ENCODE measurements around the gene IGF2BP2. TPM values are rescaled to one million over a fixed set of nuclear protein-coding genes. Genes with fewer than 3 reads are reported as not detected.

Gene IGF2BP2
- total and polyA plus RNA-seq, 8 donors, result 4.0 to 303 (median 29.0) TPM

DNA sequence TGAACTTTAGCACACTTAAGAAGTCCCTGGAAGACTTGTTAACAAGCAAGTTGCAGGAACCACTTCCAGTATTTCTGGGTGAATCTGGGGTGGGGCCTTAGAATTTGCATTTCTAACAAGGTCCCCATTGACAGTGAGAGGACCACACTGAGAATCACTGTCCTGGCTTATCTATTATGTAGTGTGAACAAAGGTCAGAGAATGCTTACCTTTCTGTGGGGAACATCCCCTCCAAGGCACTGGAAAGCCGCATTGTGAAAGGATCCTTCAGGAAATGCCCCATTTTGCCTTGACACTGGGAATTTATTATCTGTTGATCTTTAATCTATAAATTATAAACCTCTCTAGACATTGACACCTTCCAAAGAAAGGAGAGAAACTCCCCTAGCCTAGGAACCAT, 74.8 kb downstream of the IGF2BP2 start:
- H3K27me3 ChIP-seq, result no peaks in the 10 kb centered on the region
- H3K4me1 ChIP-seq, result peaks cover 6 to 14% (median 9%) of the 10 kb centered on the region in 4 donors
- WGBS, 5 donors, result 86 to 97% (median 96%) methylated on average over 1 of the region's 1 CpG
- H3K9me3 ChIP-seq, result peaks cover 0 to 2% (median 0%) of the 10 kb centered on the region in 4 donors
- H3K27ac ChIP-seq, result no peak overlapping the region
- no peaks in the 10 kb centered on the region for H3K36me3 ChIP-seq
- intact Hi-C loops (cut with DNase I; ENCODE audit: low total_unique reads), result no loop called here
- no peak overlapping the region for H3K4me3 ChIP-seq
- TF ChIP-seq POLR2A (IDR thresholded peaks at IDR 0.05), result no peak
- TF ChIP-seq CTCF (IDR thresholded peaks at IDR 0.05), result no peak
- no peak for TF ChIP-seq EP300 (IDR thresholded peaks at IDR 0.05)
- TF ChIP-seq POLR2AphosphoS5 (IDR thresholded peaks at IDR 0.05), result no peak
- no peak for DNase-seq

DNA sequence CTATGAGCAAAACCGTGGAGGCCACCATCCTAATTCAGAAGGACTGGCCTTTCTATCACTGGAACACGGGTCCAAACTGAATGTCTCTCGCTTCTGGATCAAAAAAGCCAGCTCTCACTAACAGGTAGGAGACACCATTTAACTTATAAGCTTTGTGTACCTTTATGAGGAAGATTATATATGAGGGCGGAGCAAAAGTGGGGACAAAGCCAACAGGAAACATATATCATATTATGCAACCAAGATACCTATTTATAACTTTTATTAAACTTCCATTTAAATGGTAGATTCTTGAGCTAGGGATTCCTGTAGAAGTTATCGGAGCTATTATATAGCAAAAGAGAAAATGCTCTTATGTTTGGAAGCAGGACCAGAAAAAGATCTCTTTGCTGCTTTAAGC, 78.4 kb downstream of the IGF2BP2 start:
- H3K27ac ChIP-seq, result no peak overlapping the region
- WGBS, 5 donors, result 53 to 61% (median 55%) methylated on average over 5 of the region's 5 CpGs

GRCh38 chr3:185744997-185745843, 79.6 kb downstream of the IGF2BP2 start:
- Histone ChIP-seq H3K27me3 (no peaks in the 10 kb centered on the region), H3K4me3 (no peak overlapping the region), H3K36me3 (no peaks in the 10 kb centered on the region), H3K9me3 (no peaks in the 10 kb centered on the region), H3K4me1 (peaks cover 6 to 16% (median 9%) of the 10 kb centered on the region in 4 donors), H3K27ac (peak overlapping the region in 3 of 5 donors; percentile 9 to 28 (median 13))
- no peak for TF ChIP-seq POLR2A (IDR thresholded peaks at IDR 0.05)
- TF ChIP-seq POLR2AphosphoS5 (IDR thresholded peaks at IDR 0.05), result no peak
- TF ChIP-seq CTCF (IDR thresholded peaks at IDR 0.05), result no peak
- no peak for TF ChIP-seq EP300 (IDR thresholded peaks at IDR 0.05)
- intact Hi-C loops (cut with DNase I; ENCODE audit: low total_unique reads), result no loop called here
- WGBS, 5 donors, result 23 to 32% (median 31%) methylated on average over 12 of the region's 12 CpGs
- DNase-seq, result peak in 1 of 2 donors; percentile 69

More for the DNA sequence above, 78.4 kb downstream of the IGF2BP2 start:
- Histone ChIP-seq H3K36me3 (no peaks in the 10 kb centered on the region), H3K9me3 (no peaks in the 10 kb centered on the region), H3K4me1 (peaks cover 6 to 16% (median 9%) of the 10 kb centered on the region in 4 donors), H3K27me3 (no peaks in the 10 kb centered on the region), H3K4me3 (no peak overlapping the region)
- intact Hi-C loops (cut with DNase I; ENCODE audit: low total_unique reads), result no loop called here
- TF ChIP-seq POLR2AphosphoS5 (IDR thresholded peaks at IDR 0.05), result no peak
- no peak for TF ChIP-seq CTCF (IDR thresholded peaks at IDR 0.05)
- TF ChIP-seq EP300 (IDR thresholded peaks at IDR 0.05), result no peak
- no peak for TF ChIP-seq POLR2A (IDR thresholded peaks at IDR 0.05)
- DNase-seq, result peak in 1 of 2 donors; percentile 48

- no peak overlapping the region for H3K4me3 ChIP-seq
- 87 to 92% (median 88%) methylated on average over 2 of the region's 2 CpGs for WGBS, 5 donors
- TF ChIP-seq POLR2AphosphoS5 (IDR thresholded peaks at IDR 0.05) (no peak), EP300 (IDR thresholded peaks at IDR 0.05) (no peak), POLR2A (IDR thresholded peaks at IDR 0.05) (no peak), CTCF (IDR thresholded peaks at IDR 0.05) (no peak)
- H3K9me3 ChIP-seq, result no peaks in the 10 kb centered on the region
- H3K27me3 ChIP-seq, result no peaks in the 10 kb centered on the region
- no peak overlapping the region for H3K27ac ChIP-seq
- intact Hi-C loops (cut with DNase I; ENCODE audit: low total_unique reads), result no loop called here
- peaks cover 6 to 29% (median 11%) of the 10 kb centered on the region in 4 donors for H3K4me1 ChIP-seq
- no peaks in the 10 kb centered on the region for H3K36me3 ChIP-seq
- DNase-seq, result no peak
These were observed 83.3 kb downstream of the IGF2BP2 start for GRCh38 chr3:185741586-185741985.
